GM19240 (cell line): ENCODE results near the gene DDX51.
A peak's percentile ranks its signal among the peaks of the same experiment; 100 is the strongest.

Experiments used
- DNase-seq: peaks from one replicate; pipeline ENCODE4 v3.0.0; 2011; ENCODE audit warnings: low spot score; ENCODE audit not compliant: insufficient read length

Gene DDX51, protein sequence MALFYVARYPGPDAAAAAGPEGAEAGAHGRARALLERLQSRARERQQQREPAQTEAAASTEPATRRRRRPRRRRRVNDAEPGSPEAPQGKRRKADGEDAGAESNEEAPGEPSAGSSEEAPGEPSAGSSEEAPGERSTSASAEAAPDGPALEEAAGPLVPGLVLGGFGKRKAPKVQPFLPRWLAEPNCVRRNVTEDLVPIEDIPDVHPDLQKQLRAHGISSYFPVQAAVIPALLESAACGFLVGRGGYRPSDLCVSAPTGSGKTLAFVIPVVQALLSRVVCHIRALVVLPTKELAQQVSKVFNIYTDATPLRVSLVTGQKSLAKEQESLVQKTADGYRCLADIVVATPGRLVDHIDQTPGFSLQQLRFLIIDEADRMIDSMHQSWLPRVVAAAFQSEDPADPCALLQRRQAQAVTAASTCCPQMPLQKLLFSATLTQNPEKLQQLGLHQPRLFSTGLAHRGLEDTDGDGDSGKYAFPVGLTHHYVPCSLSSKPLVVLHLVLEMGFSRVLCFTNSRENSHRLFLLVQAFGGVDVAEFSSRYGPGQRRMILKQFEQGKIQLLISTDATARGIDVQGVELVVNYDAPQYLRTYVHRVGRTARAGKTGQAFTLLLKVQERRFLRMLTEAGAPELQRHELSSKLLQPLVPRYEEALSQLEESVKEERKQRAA

DNA sequence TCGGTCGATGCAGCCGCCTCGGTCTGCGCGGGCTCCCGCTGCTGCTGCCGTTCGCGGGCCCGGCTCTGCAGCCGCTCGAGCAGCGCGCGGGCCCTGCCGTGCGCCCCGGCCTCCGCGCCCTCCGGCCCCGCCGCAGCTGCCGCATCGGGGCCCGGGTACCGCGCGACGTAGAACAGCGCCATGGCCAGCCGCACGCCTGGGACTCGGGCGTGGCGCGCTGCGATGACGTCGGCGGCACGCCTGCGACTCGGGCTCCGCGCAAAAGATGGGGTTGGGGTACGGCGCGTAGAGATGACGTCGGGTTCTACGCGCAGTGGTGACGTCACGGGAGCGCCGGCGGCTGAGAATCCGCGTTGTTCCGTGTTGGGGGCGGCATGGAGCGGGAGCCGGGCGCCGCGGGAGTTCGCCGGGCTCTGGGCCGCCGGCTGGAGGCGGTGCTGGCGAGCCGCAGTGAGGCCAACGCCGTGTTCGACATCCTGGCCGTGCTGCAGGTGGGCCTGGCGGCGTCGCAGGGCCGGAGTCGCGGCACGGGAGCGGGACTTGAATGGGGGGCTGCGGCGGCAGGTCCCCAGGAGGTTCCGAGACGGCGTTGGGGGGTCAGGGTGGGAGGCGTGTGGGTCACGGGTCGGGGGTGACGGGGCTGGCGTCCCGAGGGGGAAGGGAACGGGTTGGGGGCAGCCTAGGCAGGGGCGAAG, at the start of gene DDX51, which contains the start of gene NOC4L:
Gene DDX51, minus strand, starts transcription at position 205 of the 695 bp plus-strand sequence. Its CDS starts 23 bp downstream, at position 182.
Gene NOC4L, plus strand, starts transcription at position 343 of the 695 bp plus-strand sequence. Its CDS starts 32 bp downstream, at position 375.
- DNase-seq, result peak; percentile 99

- no peak for DNase-seq
Measured at GRCh38 chr12:132191715-132192553, 47.8 kb upstream of the DDX51 start.

- no peak for DNase-seq
Measured at GRCh38 chr12:132190834-132191500, 46.8 kb upstream of the DDX51 start.

- no peak for DNase-seq
Measured at GRCh38 chr12:132190012-132190755, 46.1 kb upstream of the DDX51 start.

- peak; percentile 92 for DNase-seq
Measured at GRCh38 chr12:132189378-132190011, 45.4 kb upstream of the DDX51 start.

DNA sequence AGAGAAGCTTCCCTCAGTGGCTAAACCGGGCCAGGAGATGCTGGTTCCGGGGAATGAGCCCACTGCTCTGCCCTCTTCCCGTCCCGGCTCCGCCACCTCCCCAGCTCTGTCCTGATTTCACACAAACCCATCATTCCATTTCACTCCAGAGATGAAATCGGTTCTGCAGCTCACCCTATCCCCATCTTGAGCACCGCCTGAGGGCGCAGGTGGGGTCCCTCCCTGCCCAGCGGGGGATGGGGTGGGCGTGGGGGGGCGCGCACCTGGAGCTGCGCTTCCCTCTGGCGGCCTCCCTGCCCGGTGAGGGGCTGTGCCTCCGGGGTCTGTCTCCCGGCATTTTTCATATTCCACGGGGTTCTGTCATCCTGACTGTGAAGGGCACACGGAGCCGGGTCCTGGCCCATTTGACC, 44.8 kb upstream of the DDX51 start:
- no peak for DNase-seq

- no peak for DNase-seq
Measured at GRCh38 chr12:132188451-132188901, 44.4 kb upstream of the DDX51 start.

- no peak for DNase-seq
Measured at GRCh38 chr12:132187646-132188450, 43.7 kb upstream of the DDX51 start.

DNA sequence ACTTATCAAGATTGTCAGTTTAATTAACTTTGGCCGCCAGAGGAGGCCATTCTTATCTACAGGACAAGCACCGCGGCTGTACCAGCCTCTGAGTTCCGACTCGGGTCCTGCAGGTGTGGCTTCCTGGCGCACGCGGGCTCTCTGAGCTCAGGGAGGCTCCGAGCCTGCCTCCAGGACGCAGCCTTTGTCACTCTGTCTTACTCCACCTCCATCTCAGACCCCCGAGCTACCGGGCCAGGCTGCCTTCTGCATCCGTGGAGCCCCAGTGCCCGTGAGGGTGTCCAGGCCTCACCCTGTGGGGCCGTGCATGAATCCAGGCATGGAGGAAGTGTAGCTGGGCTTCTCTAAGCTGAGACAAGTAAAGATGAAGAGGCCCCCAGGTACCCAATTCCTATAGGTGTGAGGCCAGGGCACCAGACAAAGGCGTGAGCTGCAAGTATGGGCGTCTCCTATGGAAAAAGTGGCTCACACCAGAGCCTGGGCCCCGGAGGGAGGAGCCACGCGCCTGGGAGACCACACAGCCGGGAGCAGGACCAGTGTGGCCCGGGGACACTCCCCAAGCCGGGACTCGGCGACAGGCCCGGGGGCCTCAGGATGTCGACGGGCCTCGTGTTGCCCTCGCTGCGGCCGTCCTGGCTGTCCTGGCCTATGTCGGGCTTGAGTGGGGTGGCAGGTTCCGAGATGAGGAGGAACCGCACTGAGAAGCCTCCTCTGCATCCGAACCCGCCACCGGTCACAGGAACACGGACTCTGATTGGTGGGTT, 42.9 kb upstream of the DDX51 start:
- no peak for DNase-seq

DNA sequence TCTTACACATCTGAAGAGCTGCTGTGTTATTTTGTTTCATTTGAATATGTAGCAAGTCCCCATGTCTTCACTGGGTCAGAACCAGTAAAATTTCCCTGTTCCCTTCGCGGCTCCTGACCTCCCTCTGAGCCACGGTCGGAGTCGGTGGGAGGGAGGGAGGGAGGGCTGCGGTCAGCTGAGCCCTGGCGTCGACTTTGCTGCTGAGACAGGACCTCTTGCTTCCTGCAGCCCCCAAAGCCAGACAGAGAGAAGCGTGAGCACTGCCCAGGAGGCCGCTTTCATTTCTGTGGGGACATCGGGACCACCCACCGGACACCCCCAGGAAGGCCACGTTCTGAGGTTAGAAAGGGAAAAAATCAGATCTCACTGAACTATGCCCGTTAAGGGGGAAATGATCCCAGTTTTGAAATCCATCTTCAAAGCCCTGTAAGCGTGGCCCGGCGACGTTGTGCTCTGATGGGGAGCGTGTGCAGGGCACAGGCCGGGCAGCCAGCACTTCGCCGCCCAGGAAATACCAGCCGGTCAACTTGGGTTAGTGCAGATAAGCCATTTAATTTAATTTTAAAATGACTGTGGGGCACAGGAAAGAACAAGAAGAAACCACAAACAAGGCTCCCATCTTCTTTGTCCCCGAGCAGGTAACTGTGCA, 42.2 kb upstream of the DDX51 start:
- no peak for DNase-seq

DNA sequence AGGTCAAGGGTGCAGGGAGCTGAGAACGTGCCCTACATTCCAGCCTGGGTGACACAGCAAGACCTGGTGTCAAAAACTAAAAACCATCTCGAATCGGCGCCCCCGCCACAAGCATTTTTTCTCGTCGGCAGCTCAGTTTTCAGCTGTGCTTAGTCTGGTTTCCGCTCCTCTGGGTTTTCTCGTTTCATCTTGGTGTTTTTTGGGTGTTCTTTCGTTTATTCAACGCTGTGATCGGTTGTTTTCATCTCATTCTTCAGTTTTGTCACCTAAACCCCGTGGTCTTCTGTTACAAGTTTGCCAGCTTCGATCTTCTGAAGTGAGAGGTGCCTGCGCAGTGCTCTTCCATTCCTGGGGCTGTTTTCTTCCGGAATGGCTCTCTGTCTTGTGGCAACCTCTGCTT, 41.6 kb upstream of the DDX51 start:
- DNase-seq, result no peak

DNA sequence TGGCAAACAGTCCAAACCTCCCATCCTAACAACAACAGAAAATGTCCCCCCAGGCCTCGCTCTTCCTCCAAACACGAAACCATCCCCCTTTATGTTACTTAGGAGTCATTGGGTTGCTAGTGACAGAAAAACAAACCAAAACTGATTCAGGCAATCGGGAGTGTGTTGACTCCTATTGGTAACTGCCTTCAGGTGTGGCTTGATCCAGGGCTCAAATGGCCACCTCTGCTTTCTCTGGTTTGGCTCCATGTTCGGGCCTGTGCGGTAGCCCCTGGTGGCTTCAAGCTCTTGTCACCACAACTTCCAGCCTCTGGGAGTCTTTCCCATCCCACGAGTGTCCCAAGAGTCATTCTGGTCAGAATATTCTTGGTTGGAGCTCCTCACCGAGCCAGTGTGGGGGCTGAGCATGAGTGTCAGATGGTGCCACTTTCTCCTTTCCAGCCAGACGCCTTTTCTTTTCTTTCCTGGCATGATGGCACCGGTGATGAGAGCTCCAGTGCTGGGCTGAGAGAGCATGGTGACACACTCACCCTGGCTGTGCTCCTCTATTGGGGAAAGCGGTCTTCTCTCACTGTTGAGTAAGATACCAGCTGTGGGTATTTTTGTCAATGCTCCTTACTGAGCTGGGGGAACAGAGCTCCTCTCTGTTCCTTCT, 38.7 kb upstream of the DDX51 start:
- DNase-seq, result no peak

GRCh38 chr12:132182206-132182710, 38.1 kb upstream of the DDX51 start:
- DNase-seq, result no peak

GRCh38 chr12:132181570-132182200, 37.6 kb upstream of the DDX51 start:
- DNase-seq, result no peak

- DNase-seq, result no peak
Measured at GRCh38 chr12:132180648-132181546, 36.8 kb upstream of the DDX51 start.
